ENCODE results near the gene BRMS1L.
"Not testable (repeated sequence)": the region's sequence is repeated elsewhere in the genome, so short reads cannot be mapped to it uniquely, and the experiment has no call there.

BRMS1L gene

GRCh38 chr14:35821564-35822411, 4.3 kb upstream of the BRMS1L start:
- no peak for DNase-seq (ENCODE audit: low read depth)

- DNase-seq (ENCODE audit: low read depth): no peak
These were observed 3.6 kb upstream of the BRMS1L start for GRCh38 chr14:35822501-35822900.

- DNase-seq (ENCODE audit: low read depth): not testable (repeated sequence)
These were observed 1.5 kb upstream of the BRMS1L start for GRCh38 chr14:35824446-35825165.

GRCh38 chr14:35825968-35826217, 245 bp upstream of the BRMS1L start:
- DNase-seq (ENCODE audit: low read depth): no peak

GRCh38 chr14:35826952-35827416, 846 bp downstream of the BRMS1L start:
- DNase-seq (ENCODE audit: low read depth): no peak

GRCh38 chr14:35827678-35828472, 1.7 kb downstream of the BRMS1L start:
- DNase-seq (ENCODE audit: low read depth): no peak

GRCh38 chr14:35829449-35829848, 3.3 kb downstream of the BRMS1L start:
- DNase-seq (ENCODE audit: low read depth): no peak

GRCh38 chr14:35835208-35835982, 9.3 kb downstream of the BRMS1L start:
- DNase-seq (ENCODE audit: low read depth): no peak

GRCh38 chr14:35841704-35842103, 15.6 kb downstream of the BRMS1L start:
- DNase-seq (ENCODE audit: low read depth): not testable (repeated sequence)

- DNase-seq (ENCODE audit: low read depth): not testable (repeated sequence)
These were observed 16.1 kb downstream of the BRMS1L start for GRCh38 chr14:35842245-35842644.

GRCh38 chr14:35844494-35844893, 18.4 kb downstream of the BRMS1L start:
- no peak for DNase-seq (ENCODE audit: low read depth)

- DNase-seq (ENCODE audit: low read depth): no peak
These were observed 21.5 kb downstream of the BRMS1L start for GRCh38 chr14:35847636-35848035.

GRCh38 chr14:35849122-35849521, 23.0 kb downstream of the BRMS1L start:
- no peak for DNase-seq (ENCODE audit: low read depth)

GRCh38 chr14:35851823-35852222, 25.7 kb downstream of the BRMS1L start:
- no peak for DNase-seq (ENCODE audit: low read depth)

- no peak for DNase-seq (ENCODE audit: low read depth)
These were observed 27.1 kb downstream of the BRMS1L start for GRCh38 chr14:35853225-35853624.

- no peak for DNase-seq (ENCODE audit: low read depth)
These were observed 28.6 kb downstream of the BRMS1L start for GRCh38 chr14:35854696-35855270.

- DNase-seq (ENCODE audit: low read depth): no peak
These were observed 29.8 kb downstream of the BRMS1L start for GRCh38 chr14:35855876-35856481.

GRCh38 chr14:35858521-35859209, 32.5 kb downstream of the BRMS1L start:
- no peak for DNase-seq (ENCODE audit: low read depth)

- no peak for DNase-seq (ENCODE audit: low read depth)
These were observed 35.2 kb downstream of the BRMS1L start for GRCh38 chr14:35861204-35861868.

All from stimulated activated CD8-positive, alpha-beta memory T cell treated with anti-CD3 and anti-CD28 coated beads, Interleukin-7, amount 100 ng/mL, for 24 hours (primary cell).